Stimulated activated memory B cell treated with anti-CD40 and anti-IgM and Interleukin-4, amounts not matched to agents 10 μg/mL and 1 μg/mL and 100 μg/mL, for 72 hours (primary cell): ENCODE results near the gene CFAP97.

Source experiments
- ATAC-seq: fragments of 150-1000 bp; cut with Tn5 transposase; 2 replicates; pipeline ENCODE4 v1.10.0; 2021
- H3K27ac Mint-ChIP-seq: one replicate; pipeline ENCODE4 v1.8.0; 2022; ENCODE audit warnings: mild to moderate bottlenecking, mixed read lengths
- H3K27me3 Mint-ChIP-seq: one replicate; pipeline ENCODE4 v1.8.0; 2022; ENCODE audit warnings: mixed read lengths
- H3K36me3 Mint-ChIP-seq: one replicate; pipeline ENCODE4 v1.8.0; 2022; ENCODE audit warnings: mixed read lengths
- H3K4me1 Mint-ChIP-seq: one replicate; pipeline ENCODE4 v1.8.0; 2022; ENCODE audit warnings: mixed read lengths
- H3K4me3 Mint-ChIP-seq: one replicate; pipeline ENCODE4 v1.8.0; 2022; ENCODE audit warnings: mild to moderate bottlenecking, moderate library complexity, mixed read lengths
- H3K9me3 Mint-ChIP-seq: one replicate; pipeline ENCODE4 v1.8.0; 2022; ENCODE audit warnings: mixed read lengths

CFAP97 gene

DNA sequence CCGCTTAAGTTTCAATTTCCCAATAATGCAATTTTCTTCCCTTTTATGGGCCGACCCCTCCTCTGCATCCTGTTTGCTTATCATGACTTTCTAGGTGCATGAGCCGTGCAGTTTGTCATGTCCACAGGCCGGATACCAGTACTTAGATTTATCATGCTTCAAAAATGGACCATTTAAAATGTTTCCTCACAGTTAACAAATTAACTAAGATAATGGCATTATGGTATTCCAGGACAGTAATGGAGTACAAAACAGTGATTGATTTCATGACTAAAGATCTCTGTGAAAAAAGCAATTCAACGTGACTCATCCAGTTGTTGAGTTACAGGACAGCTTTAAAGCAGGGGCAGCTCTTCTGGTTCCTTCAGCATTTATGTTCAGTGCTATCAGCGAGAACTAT lies 28.6 kb upstream of the CFAP97 start:
- ATAC-seq: no peak
- Mint-ChIP-seq H3K4me1 (peaks cover 16% of the 10 kb centered on the region), H3K27me3 (no peaks in the 10 kb centered on the region)

GRCh38 chr4:185229021-185229818 lies 25.4 kb upstream of the CFAP97 start:
- Mint-ChIP-seq H3K4me1 (peaks cover 18% of the 10 kb centered on the region), H3K27me3 (no peaks in the 10 kb centered on the region), H3K9me3 (no peaks in the 10 kb centered on the region), H3K4me3 (no peak overlapping the region), H3K36me3 (no peaks in the 10 kb centered on the region), H3K27ac (no peak overlapping the region)
- ATAC-seq: no peak

More for the DNA sequence above, 28.6 kb upstream of the CFAP97 start:
- no peaks in the 10 kb centered on the region for H3K9me3 Mint-ChIP-seq
- H3K4me3 Mint-ChIP-seq: no peak overlapping the region
- H3K27ac Mint-ChIP-seq: no peak overlapping the region
- H3K36me3 Mint-ChIP-seq: no peaks in the 10 kb centered on the region

GRCh38 chr4:185227713-185228278 lies 24.0 kb upstream of the CFAP97 start:
- Mint-ChIP-seq H3K27me3 (no peaks in the 10 kb centered on the region), H3K4me1 (peaks cover 24% of the 10 kb centered on the region), H3K27ac (no peak overlapping the region), H3K4me3 (no peak overlapping the region), H3K9me3 (no peaks in the 10 kb centered on the region), H3K36me3 (no peaks in the 10 kb centered on the region)
- ATAC-seq: no peak

DNA sequence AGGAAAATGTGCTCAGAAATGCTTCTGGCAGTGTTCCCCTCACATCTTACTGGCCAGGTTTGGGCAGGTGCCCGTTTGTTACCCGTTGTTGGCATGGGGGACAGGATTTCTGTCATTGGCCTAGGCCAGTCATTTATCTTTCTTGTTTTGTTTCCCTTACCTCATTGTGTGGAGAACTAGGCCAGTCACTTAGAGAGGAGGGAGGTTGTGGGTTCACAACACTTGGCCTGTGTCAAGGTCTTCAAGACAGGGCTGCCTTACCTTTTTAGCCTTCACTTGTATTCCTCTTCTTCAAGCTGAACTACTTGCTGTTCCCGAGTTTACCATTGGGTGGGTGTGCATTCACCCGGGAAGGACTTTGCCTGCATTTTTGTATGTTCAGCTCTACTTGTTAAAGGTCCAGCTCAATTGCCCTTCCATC lies 23.3 kb upstream of the CFAP97 start:
- H3K36me3 Mint-ChIP-seq: no peaks in the 10 kb centered on the region
- H3K27ac Mint-ChIP-seq: no peak overlapping the region
- no peaks in the 10 kb centered on the region for H3K27me3 Mint-ChIP-seq
- H3K4me3 Mint-ChIP-seq: no peak overlapping the region
- no peaks in the 10 kb centered on the region for H3K9me3 Mint-ChIP-seq
- peaks cover 24% of the 10 kb centered on the region for H3K4me1 Mint-ChIP-seq
- no peak for ATAC-seq

DNA sequence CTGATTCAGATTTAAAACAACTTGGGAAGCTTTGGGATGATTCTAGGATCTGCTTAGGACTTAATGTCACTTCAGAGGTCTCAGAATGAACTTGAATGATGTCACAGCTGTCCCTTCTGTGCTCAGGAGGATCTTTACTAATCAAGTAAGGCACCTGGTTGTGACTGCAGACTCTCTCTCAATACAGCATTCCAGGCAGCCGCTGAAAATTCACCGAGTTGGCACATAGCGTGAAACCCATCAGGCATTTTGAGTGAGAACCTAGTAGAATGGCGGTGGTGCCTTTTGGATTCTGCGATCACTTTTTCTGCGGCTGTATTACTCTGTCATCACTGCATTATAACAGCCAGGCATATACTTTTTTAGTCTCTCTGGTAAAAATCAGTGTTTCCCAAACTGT lies 22.1 kb upstream of the CFAP97 start:
- H3K4me1 Mint-ChIP-seq: peaks cover 34% of the 10 kb centered on the region
- no peak overlapping the region for H3K27ac Mint-ChIP-seq
- no peaks in the 10 kb centered on the region for H3K9me3 Mint-ChIP-seq
- H3K27me3 Mint-ChIP-seq: no peaks in the 10 kb centered on the region
- no peak overlapping the region for H3K4me3 Mint-ChIP-seq
- ATAC-seq: no peak
- H3K36me3 Mint-ChIP-seq: peaks cover 6% of the 10 kb centered on the region

DNA sequence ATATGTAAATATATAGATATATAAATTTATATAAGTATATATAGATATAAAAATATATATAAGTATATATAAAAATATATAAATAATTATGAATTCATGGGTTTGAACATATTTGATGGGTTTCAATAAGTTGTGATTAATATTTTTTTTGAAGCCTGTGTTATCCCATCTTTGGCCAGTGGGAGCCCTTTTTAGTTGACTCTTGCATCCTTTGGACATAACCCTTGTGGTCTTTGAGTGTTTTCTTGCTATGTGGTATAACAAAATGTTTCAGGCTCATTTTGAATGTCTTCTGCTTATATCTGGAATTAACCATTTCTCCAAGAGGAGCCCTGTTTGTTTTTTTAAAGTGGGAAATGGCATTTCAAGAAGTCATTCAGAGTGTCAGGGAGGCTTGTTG lies 20.8 kb upstream of the CFAP97 start:
- Mint-ChIP-seq H3K4me3 (no peak overlapping the region), H3K4me1 (peaks cover 44% of the 10 kb centered on the region), H3K27ac (no peak overlapping the region), H3K27me3 (no peaks in the 10 kb centered on the region), H3K9me3 (no peaks in the 10 kb centered on the region), H3K36me3 (peaks cover 6% of the 10 kb centered on the region)
- ATAC-seq: no peak

GRCh38 chr4:185222598-185222997 lies 18.8 kb upstream of the CFAP97 start:
- no peak overlapping the region for H3K27ac Mint-ChIP-seq
- ATAC-seq: no peak
- H3K4me1 Mint-ChIP-seq: peaks cover 64% of the 10 kb centered on the region
- no peaks in the 10 kb centered on the region for H3K9me3 Mint-ChIP-seq
- H3K4me3 Mint-ChIP-seq: no peak overlapping the region
- peaks cover 6% of the 10 kb centered on the region for H3K36me3 Mint-ChIP-seq
- H3K27me3 Mint-ChIP-seq: no peaks in the 10 kb centered on the region

- H3K9me3 Mint-ChIP-seq: no peaks in the 10 kb centered on the region
- no peak for ATAC-seq
- no peaks in the 10 kb centered on the region for H3K27me3 Mint-ChIP-seq
- no peak overlapping the region for H3K4me3 Mint-ChIP-seq
- H3K4me1 Mint-ChIP-seq: peaks cover 71% of the 10 kb centered on the region
- H3K27ac Mint-ChIP-seq: peak overlapping the region; percentile 64
- peaks cover 6% of the 10 kb centered on the region for H3K36me3 Mint-ChIP-seq
These were observed 18.1 kb upstream of the CFAP97 start for GRCh38 chr4:185221912-185222311.

DNA sequence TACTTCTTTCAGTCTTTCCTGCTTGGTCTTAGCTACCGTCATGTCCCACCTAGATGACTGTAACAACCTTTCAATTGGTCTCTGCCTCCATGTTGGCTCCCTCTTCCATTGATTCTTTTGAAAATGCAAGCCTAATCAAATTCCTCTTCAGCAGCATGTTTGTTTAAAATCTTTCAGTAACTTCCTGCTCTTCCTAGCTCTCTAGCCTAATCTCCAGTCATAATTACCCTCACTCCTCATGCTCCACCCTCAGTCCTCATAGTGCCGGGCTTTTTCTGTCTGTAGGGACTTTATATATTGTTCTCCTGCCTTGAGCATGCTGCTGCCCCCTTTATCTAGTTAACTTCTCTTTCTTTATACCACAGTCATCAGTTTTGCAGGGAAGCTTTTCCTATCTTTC lies 17.7 kb upstream of the CFAP97 start:
- Mint-ChIP-seq H3K27ac (peak overlapping the region; percentile 64), H3K36me3 (peaks cover 6% of the 10 kb centered on the region), H3K9me3 (no peaks in the 10 kb centered on the region), H3K4me1 (peaks cover 75% of the 10 kb centered on the region), H3K4me3 (peak overlapping the region; percentile 0), H3K27me3 (no peaks in the 10 kb centered on the region)
- ATAC-seq: no peak

DNA sequence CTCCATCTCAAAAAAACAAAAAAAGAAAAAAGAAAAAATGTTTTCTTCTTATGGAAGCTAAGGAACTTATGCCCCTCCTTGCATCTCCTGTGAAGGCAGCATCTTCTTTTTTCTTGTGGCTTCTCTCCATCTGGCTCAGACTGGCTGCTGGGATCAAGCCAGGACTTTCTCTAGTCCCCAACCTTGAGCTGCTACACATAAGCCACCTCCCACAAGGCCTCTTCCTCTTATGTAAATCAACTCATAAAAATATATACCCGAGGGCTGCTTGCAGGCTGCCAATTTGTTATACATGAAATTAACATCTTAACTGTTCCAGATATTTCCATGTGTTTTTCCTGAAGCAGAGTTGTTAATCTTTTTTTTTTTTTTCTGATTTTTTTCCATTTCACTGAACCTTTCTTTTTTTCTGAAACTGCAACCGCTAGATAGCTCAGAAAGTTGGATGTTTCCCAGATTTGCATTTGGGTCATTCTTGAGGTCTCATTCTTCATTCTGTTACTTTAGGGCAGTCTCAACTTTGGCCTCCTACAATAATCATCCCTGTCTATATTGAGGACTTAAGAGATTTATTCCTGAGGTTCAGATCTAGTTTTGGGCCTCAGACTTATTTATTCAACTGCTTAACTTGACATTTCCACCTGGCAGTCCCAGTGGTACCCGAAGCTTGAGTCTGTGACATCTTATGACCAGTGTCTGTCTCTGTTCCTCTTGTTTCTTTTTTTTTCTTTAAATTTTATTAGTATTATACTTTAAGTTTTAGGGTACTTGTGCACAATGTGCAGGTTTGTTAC lies 15.9 kb upstream of the CFAP97 start:
- Mint-ChIP-seq H3K9me3 (no peaks in the 10 kb centered on the region), H3K4me3 (peak overlapping the region; percentile 54), H3K27me3 (no peaks in the 10 kb centered on the region), H3K36me3 (peaks cover 6% of the 10 kb centered on the region), H3K27ac (peak overlapping the region; percentile 64), H3K4me1 (peaks cover 75% of the 10 kb centered on the region)
- ATAC-seq: peak; percentile 81

DNA sequence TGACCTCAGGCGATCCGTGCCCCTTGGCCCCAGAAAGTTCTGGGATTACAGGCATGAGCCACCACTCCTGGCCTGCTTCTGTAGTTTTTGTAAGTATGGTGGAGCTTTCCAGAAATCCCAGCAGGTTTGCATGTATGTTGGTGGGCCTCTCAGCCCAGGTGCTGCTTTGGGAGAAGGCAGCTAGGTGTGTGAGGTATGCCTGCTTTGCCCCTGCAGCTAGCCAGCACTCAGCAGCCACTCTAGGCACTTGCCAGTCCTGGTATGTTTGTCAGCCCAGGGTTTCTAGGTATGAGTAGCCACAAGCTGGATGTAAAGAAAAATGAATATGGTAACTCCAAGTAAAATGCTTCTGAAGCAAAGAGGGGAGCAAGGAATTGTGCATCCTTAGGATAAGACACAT lies 14.5 kb upstream of the CFAP97 start:
- Mint-ChIP-seq H3K36me3 (peaks cover 6% of the 10 kb centered on the region), H3K4me3 (no peak overlapping the region), H3K4me1 (peaks cover 87% of the 10 kb centered on the region), H3K9me3 (no peaks in the 10 kb centered on the region), H3K27me3 (no peaks in the 10 kb centered on the region), H3K27ac (peak overlapping the region; percentile 64)
- no peak for ATAC-seq

GRCh38 chr4:185217408-185217975 lies 13.7 kb upstream of the CFAP97 start:
- H3K27ac Mint-ChIP-seq: peak overlapping the region; percentile 68
- no peaks in the 10 kb centered on the region for H3K27me3 Mint-ChIP-seq
- peaks cover 87% of the 10 kb centered on the region for H3K4me1 Mint-ChIP-seq

GRCh38 chr4:185215261-185215660 lies 11.5 kb upstream of the CFAP97 start:
- Mint-ChIP-seq H3K4me1 (peaks cover 84% of the 10 kb centered on the region), H3K27ac (peak overlapping the region; percentile 81), H3K27me3 (no peaks in the 10 kb centered on the region)

More at GRCh38 chr4:185217408-185217975, 13.7 kb upstream of the CFAP97 start:
- no peak for ATAC-seq
- peak overlapping the region; percentile 14 for H3K4me3 Mint-ChIP-seq
- H3K36me3 Mint-ChIP-seq: peaks cover 6% of the 10 kb centered on the region
- no peaks in the 10 kb centered on the region for H3K9me3 Mint-ChIP-seq

DNA sequence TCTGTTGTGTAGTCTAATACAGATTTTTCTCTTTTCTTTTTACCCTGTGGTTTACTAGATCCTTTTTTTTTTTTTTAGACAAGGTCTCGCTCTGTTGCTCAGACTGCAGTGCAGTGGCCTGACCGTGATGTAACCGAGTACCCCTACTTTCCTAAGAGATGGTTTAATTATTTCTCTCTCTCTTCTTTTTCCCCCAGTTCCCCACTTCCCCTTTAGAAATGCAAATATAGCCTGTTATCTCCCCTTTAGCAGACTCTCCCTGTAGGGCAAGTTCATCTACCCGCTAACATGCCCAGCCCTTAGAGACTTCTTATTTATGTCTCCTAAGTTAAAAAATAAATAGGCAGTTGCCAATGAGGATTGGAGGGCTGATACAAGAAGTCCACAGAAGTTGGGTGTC lies 10.1 kb upstream of the CFAP97 start:
- peak; percentile 73 for ATAC-seq
- peak overlapping the region; percentile 81 for H3K27ac Mint-ChIP-seq
- H3K4me3 Mint-ChIP-seq: peak overlapping the region; percentile 40
- H3K9me3 Mint-ChIP-seq: no peaks in the 10 kb centered on the region
- H3K4me1 Mint-ChIP-seq: peaks cover 74% of the 10 kb centered on the region
- no peaks in the 10 kb centered on the region for H3K27me3 Mint-ChIP-seq
- H3K36me3 Mint-ChIP-seq: no peaks in the 10 kb centered on the region

More at GRCh38 chr4:185215261-185215660, 11.5 kb upstream of the CFAP97 start:
- H3K36me3 Mint-ChIP-seq: no peaks in the 10 kb centered on the region
- no peaks in the 10 kb centered on the region for H3K9me3 Mint-ChIP-seq
- H3K4me3 Mint-ChIP-seq: no peak overlapping the region
- no peak for ATAC-seq

DNA sequence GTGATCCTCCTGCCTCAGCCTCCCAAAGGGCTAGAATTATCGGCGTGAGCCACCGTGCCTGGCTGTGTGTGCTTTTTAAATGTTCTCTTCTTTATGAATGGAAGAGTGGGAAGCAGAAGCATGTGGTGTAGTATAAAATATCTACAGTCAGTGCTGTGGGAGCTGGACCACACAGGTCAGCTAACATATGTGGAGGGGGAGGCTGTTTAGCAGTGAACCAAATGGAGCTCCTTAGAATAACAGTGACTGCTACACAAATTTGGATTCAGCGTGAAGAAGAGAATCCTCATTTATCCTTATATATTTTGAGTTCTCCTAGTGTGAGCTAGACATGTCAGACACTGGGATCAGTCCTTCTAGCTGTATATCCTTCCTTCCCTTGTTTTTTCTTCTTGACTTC lies 8.8 kb upstream of the CFAP97 start:
- Mint-ChIP-seq H3K27ac (peak overlapping the region; percentile 81), H3K27me3 (no peaks in the 10 kb centered on the region), H3K4me1 (peaks cover 68% of the 10 kb centered on the region), H3K36me3 (no peaks in the 10 kb centered on the region), H3K4me3 (no peak overlapping the region), H3K9me3 (no peaks in the 10 kb centered on the region)
- no peak for ATAC-seq
